Peyer's patch (tissue), 4 donors: ENCODE results near the gene SETD1A. TPM values are rescaled to one million over a fixed set of nuclear protein-coding genes. Genes with fewer than 3 reads are reported as not detected.

Source experiments
- DNase-seq, 3 donors: peaks; one replicate each; pipeline ENCODE4 v3.0.0-alpha.2; 2017 to 2019
- H3K27ac ChIP-seq, 4 donors: fragments of 200-600 bp; sonication (generic); one replicate each; pipeline ENCODE4 v1.5.1; 2016 to 2019
- H3K27me3 ChIP-seq, 2 donors: fragments of 200-600 bp; sonication (generic); one replicate each; pipeline ENCODE4 v1.5.1; 2019
- H3K36me3 ChIP-seq, 3 donors: fragments of 200-600 bp; sonication (generic); one replicate each; pipeline ENCODE4 v1.5.1; 2016 to 2019
- H3K4me1 ChIP-seq, 4 donors: fragments of 200-600 bp; sonication (generic); one replicate each; pipeline ENCODE4 v1.5.1; 2016 to 2019
- H3K4me3 ChIP-seq, 4 donors: fragments of 200-600 bp; sonication (generic); 1 replicate in 3 of 4; 2 replicates in 1 of 4; pipeline ENCODE4 v1.5.1; 2016 to 2019; ENCODE audit warnings: mild to moderate bottlenecking in 1 of 4
- H3K9me3 ChIP-seq, 4 donors: fragments of 200-600 bp; sonication (generic); one replicate each; pipeline ENCODE4 v1.5.1; 2016 to 2019; ENCODE audit warnings: mild to moderate bottlenecking in 1 of 4
- POLR2A ChIP-seq, 2 donors: fragments of 450-650 bp; IDR thresholded peaks; one replicate each; pipeline ENCODE4 v1.5.1; 2017; ENCODE audit warnings: antibody characterized with exemption in 2 of 2, mild to moderate bottlenecking in 2 of 2, moderate library complexity in 2 of 2
- total RNA-seq, 4 donors: library from RNA; depleted of rRNA; stranded (reverse); fragments of >200 nt; gene quantifications; one replicate each; pipeline ENCODE4 v1.1.0, GENCODE V29; 2016
- TF ChIP-seq, protein P1 (sequence below), 6 experiments: fragments of 450-650 bp in 4 of 6; fragments of 200-600 bp in 2 of 6; sonication (generic) in 1 of 6; IDR thresholded peaks; one replicate each; pipeline ENCODE4 v1.5.1; 2017 to 2019; ENCODE audit warnings: antibody characterized with exemption in 6 of 6, mild to moderate bottlenecking in 3 of 6, moderate library complexity in 1 of 6

The SETD1A gene
- total RNA-seq, 4 donors from 2014 or later, result 10.0 to 22.0 (median 16.5) TPM

DNA sequence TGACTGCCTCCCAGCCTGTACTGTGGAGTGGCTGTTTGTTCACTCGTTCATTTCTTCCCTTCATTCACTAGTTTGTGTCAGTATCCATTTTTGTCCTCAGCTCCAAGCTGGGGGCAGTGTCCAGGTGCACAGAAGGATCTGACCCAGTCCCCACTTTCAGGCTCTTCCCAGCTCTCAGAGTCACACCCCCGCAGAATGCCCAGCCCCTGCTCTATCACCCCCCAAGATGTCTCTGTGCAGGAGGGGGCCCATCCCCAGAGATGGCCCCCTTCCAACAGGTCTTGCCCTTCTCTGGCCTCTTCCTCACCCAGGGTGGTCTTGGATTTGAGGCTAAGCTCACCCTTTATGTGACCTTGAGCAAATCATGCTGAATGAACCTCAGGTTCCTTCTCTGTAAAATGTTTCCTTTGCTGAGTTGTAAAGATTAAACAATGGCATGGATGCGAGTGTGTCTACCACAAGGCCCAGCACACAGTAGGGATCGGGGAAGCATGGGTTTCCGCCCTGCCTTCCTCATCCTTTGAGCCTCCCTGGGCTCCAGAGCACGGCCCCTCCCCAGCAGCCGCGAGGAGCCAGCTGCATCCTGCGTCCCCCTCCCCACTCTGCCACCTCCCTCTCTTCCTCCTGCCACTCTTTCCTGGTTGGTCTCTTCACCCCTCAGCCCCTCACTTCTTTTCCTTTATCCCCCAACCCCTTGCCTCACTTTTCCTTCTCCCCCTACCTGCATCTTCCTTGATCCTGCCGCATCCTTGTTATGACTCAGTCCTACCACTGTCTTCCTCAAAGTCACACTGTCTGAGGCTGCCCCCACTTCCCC is 31.4 kb upstream of the SETD1A start:
- Histone ChIP-seq H3K4me1 (peaks cover 0 to 31% (median 5%) of the 10 kb centered on the region in 4 donors), H3K36me3 (peaks cover 0 to 16% (median 0%) of the 10 kb centered on the region in 3 donors), H3K27ac (no peak overlapping the region), H3K9me3 (no peaks in the 10 kb centered on the region), H3K27me3 (no peaks in the 10 kb centered on the region), H3K4me3 (no peak overlapping the region)
- no peak for TF ChIP-seq POLR2A (IDR thresholded peaks at IDR 0.05)
- TF ChIP-seq, protein P1, sequence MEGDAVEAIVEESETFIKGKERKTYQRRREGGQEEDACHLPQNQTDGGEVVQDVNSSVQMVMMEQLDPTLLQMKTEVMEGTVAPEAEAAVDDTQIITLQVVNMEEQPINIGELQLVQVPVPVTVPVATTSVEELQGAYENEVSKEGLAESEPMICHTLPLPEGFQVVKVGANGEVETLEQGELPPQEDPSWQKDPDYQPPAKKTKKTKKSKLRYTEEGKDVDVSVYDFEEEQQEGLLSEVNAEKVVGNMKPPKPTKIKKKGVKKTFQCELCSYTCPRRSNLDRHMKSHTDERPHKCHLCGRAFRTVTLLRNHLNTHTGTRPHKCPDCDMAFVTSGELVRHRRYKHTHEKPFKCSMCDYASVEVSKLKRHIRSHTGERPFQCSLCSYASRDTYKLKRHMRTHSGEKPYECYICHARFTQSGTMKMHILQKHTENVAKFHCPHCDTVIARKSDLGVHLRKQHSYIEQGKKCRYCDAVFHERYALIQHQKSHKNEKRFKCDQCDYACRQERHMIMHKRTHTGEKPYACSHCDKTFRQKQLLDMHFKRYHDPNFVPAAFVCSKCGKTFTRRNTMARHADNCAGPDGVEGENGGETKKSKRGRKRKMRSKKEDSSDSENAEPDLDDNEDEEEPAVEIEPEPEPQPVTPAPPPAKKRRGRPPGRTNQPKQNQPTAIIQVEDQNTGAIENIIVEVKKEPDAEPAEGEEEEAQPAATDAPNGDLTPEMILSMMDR (IDR thresholded peaks at IDR 0.05), result no peak
- no peak for DNase-seq

DNA sequence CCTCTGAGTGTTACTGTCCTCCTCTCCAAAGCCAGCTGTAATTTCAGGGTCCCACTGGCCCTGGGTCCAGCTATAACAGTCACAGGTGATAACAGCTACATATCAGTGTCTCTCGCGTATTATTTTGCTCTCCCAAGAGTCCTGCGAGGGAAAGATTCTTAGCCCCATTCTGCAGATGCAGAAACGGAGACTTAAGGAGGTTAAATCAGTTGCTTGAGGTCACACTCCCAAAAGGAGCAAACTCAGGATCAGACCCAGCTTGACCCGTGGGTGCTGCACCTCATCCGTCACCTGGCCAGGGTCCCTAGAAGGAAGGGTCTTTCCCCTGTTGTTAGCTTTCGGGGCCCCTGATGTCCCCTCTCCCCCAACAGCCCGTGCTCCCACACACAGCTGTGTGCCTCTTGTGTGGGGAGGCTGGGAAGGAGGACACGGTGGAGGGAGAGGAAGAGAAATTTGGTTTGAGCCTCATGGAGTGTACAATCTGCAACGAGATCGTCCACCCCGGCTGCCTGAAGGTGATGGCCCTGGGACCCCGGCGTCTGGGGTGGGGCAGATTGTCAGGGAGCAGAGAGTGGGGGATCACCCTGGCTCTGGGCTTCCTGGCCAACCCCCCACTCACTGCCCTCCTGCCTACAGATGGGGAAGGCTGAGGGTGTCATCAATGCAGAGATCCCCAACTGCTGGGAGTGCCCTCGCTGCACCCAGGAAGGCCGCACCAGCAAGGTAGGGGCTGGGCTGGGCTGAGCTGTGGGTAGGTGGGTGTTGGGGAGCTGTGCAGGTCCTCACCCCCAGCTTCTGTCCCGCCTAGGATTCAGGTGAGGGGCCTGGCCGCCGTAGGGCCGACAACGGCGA is 30.4 kb upstream of the SETD1A start:
- peaks cover 0 to 26% (median 5%) of the 10 kb centered on the region in 4 donors for H3K4me1 ChIP-seq
- no peak overlapping the region for H3K27ac ChIP-seq
- no peak overlapping the region for H3K4me3 ChIP-seq
- peaks cover 0 to 24% (median 0%) of the 10 kb centered on the region in 3 donors for H3K36me3 ChIP-seq
- H3K9me3 ChIP-seq, result no peaks in the 10 kb centered on the region
- H3K27me3 ChIP-seq, result no peaks in the 10 kb centered on the region
- DNase-seq, result no peak
- no peak for TF ChIP-seq POLR2A (IDR thresholded peaks at IDR 0.05)
- TF ChIP-seq, protein P1 (IDR thresholded peaks at IDR 0.05), result no peak

GRCh38 chr16:30927789-30928378 is 29.7 kb upstream of the SETD1A start:
- H3K4me3 ChIP-seq, result no peak overlapping the region
- DNase-seq, result peak in 1 of 3 donors; percentile 68
- no peaks in the 10 kb centered on the region for H3K27me3 ChIP-seq
- no peak for TF ChIP-seq POLR2A (IDR thresholded peaks at IDR 0.05)
- TF ChIP-seq, protein P1 (IDR thresholded peaks at IDR 0.05), result no peak
- no peak overlapping the region for H3K27ac ChIP-seq
- H3K9me3 ChIP-seq, result no peaks in the 10 kb centered on the region
- peaks cover 0 to 27% (median 0%) of the 10 kb centered on the region in 3 donors for H3K36me3 ChIP-seq
- H3K4me1 ChIP-seq, result peaks cover 0 to 26% (median 5%) of the 10 kb centered on the region in 4 donors

DNA sequence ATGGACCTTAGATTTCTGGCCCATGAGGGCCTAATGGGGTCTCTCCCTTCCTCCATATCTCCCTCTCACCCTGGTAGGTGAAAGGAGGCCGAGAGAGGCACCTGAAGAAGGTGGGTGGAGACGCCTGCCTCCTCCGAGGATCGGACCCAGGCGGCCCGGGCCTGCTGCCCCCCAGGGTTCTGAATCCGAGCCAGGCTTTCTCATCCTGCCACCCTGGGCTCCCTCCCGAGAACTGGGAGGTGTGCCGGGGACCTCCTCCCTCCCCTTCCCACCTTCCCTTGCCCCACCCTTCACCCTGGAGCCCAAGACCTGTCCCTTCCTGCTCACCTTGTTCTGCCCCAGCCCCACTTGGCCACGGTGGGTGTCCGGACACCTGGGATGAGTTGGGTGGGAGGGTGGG is 29.2 kb upstream of the SETD1A start:
- Histone ChIP-seq H3K27ac (no peak overlapping the region), H3K36me3 (peaks cover 0 to 32% (median 0%) of the 10 kb centered on the region in 3 donors), H3K9me3 (no peaks in the 10 kb centered on the region), H3K4me3 (no peak overlapping the region), H3K4me1 (peaks cover 0 to 26% (median 5%) of the 10 kb centered on the region in 4 donors), H3K27me3 (no peaks in the 10 kb centered on the region)
- no peak for TF ChIP-seq POLR2A (IDR thresholded peaks at IDR 0.05)
- TF ChIP-seq, protein P1 (IDR thresholded peaks at IDR 0.05), result no peak
- no peak for DNase-seq

GRCh38 chr16:30929167-30929566 is 28.4 kb upstream of the SETD1A start:
- no peak for DNase-seq
- peaks cover 0 to 32% (median 0%) of the 10 kb centered on the region in 3 donors for H3K36me3 ChIP-seq

More at GRCh38 chr16:30929167-30929566, 28.4 kb upstream of the SETD1A start:
- Histone ChIP-seq H3K9me3 (no peaks in the 10 kb centered on the region), H3K27ac (no peak overlapping the region), H3K4me3 (no peak overlapping the region), H3K4me1 (peaks cover 0 to 21% (median 3%) of the 10 kb centered on the region in 4 donors), H3K27me3 (no peaks in the 10 kb centered on the region)
- TF ChIP-seq, protein P1 (IDR thresholded peaks at IDR 0.05), result no peak
- TF ChIP-seq POLR2A (IDR thresholded peaks at IDR 0.05), result no peak
